ENCODE measurements around the gene SLC39A3.

Gene SLC39A3

DNA sequence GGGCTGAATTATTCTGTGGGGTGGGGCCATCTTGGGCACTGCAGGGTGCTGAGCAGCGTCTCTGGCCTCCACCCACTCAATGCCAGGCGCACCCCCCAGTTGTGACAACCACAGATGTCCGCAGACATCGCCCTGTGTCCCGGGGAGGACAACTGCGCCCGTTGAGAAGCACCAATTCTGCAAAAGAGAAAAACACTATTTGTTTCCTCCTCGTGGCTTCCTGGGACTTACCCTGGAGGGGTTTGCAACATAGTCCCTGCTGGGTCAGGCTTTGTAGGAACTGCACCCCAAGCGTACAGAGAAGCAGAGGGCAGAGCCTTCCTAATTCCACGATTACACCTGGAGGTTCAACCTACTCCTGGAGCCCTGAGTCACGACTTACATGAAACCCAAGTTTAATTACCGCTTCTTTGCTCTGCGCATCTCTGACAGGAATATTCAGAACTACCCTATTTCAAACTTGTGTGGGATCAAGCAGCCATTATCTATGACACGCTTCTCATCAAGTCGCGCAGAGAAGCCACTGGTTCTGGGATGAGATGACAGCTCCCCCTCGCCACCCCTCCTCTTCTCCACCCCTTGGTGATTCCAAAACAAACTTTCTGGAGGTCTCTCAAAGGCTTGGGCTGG, 11.1 kb upstream of the SLC39A3 start:
- no peak for DNase-seq (ENCODE audit: extremely low read depth in 1 of 2, low read depth in 1 of 2)

DNA sequence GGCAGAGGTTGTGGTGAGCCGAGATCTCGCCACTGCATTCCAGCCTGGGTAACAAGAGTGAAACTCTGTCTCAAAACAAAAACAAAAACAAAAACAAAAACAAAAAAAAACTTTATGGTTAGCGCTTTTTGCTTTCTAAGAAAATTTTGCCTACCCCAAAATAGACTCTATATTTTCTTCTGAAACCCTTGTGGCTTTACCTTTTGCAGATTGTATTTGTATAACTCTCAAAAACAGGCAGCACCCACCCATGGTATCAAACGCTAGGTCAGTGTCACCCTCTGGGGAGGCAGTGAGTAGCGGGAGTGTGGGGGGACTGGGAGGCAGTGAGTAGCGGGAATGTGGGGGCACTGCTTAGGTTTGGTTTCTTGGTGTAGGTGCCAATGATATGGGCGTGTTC, 7.5 kb upstream of the SLC39A3 start:
- no peak for DNase-seq (ENCODE audit: extremely low read depth in 1 of 2, low read depth in 1 of 2)

DNA sequence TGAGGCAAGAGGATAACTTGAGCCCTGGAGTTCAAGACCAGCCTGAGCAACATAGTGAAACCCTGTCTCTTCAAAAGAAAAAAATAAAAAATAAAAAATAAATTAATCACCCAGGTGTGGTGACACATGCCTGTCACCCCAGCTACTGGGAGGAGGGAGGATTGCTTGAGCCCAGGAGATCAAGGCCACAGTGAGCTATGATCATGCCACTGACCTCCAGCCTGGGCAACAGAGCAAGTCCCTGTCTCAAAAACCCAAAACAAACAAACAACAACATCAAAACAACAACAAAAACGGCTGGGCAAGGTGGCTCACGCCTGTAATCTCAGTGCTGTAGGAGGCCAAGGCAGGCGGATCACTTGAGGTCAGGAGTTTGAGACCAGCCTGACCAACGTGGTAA, 4.3 kb upstream of the SLC39A3 start:
- DNase-seq (ENCODE audit: extremely low read depth in 1 of 2, low read depth in 1 of 2): no peak

DNA sequence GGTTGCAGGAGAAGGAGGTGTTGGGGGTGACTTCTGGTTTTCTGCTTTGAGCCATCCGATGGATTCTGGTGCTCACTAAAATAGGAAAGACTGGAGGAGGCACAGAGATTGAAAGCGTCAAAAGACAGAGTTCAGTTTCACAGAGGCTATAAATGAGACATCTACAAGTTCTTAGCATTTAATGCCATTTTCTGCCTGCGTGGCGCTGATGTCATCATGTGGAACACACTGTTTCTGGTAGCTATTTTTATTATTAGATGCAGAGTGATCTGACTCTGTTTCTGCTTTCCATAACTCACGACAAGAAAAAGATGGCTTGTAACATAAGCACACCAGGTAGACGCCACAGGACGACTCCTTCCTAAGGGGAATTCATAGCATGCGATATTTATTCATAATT, 3.3 kb upstream of the SLC39A3 start:
- no peak for DNase-seq (ENCODE audit: extremely low read depth in 1 of 2, low read depth in 1 of 2)

DNA sequence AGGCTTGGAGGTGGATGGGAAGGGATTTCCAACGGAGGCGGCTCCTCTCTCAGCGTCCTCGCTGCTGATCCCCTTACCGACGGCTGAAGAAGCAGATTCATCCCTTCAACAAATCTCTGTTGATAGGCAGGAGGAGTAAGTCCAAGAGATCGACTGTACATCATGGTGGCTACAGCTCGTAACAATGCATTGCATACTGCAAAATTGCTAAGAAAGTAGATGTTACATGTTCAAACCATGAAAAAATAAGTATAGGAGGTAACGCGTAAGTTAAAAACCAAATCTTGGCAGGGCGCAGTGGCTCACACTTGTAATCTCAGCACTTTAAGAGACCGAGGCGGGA, 468 bp upstream of the SLC39A3 start:
- DNase-seq (ENCODE audit: extremely low read depth in 1 of 2, low read depth in 1 of 2): no peak

DNA sequence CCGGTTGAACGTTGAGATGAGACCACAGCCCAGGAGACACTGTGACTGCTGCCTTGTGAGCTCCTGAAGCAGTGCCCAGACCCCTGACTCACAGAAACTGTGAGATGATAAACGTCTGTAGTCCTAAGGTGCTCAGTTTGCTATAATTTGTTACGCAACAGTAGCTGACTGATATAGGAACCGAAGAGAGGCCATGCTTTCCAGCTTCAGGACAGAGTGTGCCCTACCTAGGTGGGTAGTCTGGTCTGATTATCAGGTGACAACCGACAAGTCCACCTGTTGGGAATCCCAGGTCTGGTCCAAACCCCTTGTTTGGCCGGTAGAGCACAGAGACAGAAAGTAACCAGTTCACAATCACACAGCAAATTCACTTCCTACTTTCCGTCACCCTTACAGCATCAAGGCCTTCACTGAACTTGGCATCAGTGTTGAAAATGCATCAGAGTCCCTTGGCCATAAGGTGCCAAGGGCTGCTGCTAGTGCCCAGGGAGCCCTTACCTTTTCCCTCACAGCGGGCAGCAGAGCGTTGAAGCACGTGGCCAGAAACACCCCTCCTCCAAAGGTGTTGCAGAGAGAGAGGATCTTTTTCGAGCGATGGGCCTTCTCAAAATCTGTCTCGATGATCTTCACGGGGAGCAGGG, 3.1 kb downstream of the SLC39A3 start:
- DNase-seq (ENCODE audit: extremely low read depth in 1 of 2, low read depth in 1 of 2): no peak

DNA sequence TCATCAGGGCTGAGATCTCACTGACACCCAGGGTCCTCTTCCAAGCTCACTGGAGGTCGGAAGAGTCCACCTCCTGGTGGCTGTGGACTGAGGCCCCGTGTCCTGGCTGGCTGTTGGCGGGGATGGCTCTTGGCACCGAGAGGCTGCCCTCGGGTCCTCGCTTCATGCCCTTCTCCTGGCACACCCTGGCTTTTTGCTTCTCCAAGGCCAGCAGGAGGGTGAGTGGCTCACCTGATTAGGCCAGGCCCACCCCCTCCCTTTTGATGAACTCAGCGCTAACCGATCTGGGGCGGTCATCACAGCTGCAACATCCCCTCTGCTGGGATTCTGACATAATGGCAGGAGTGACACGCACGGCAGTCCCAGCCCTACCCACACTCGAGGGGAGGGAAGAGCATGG, 4.4 kb downstream of the SLC39A3 start:
- DNase-seq (ENCODE audit: extremely low read depth in 1 of 2, low read depth in 1 of 2): no peak

DNA sequence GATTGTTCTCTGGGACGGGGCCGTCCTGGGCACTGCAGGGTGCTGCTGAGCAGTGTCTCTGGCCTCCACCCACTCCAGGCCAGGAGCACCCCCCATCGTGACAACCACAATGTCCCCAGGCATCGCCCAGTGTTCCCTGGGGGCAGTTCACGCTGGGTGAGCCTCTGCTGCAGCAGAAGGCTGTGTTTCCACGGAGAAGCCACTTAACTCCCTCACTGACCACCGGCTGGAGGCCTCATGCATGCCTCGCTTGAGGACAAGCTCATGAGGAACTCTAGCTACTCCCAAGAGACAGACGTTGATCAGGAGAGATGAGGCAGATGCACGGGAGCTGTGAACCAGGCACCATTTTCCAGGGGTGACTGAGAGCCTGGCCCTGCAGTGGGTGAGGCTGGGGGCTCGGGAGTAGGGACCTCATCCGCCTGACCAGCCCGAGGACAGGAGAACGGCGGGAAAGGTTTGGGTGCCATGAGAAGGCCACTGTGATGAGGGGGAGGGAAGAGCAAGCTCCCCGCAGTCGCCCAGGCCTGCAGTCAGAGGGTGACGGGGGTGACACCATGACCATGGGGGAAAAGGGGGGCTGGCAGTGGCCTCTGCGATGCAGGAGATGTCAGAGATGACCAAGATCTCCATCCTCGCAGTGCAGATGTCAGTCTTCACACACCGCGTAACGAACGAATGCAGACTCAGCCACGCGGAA, 5.1 kb downstream of the SLC39A3 start:
- no peak for DNase-seq (ENCODE audit: extremely low read depth in 1 of 2, low read depth in 1 of 2)

DNA sequence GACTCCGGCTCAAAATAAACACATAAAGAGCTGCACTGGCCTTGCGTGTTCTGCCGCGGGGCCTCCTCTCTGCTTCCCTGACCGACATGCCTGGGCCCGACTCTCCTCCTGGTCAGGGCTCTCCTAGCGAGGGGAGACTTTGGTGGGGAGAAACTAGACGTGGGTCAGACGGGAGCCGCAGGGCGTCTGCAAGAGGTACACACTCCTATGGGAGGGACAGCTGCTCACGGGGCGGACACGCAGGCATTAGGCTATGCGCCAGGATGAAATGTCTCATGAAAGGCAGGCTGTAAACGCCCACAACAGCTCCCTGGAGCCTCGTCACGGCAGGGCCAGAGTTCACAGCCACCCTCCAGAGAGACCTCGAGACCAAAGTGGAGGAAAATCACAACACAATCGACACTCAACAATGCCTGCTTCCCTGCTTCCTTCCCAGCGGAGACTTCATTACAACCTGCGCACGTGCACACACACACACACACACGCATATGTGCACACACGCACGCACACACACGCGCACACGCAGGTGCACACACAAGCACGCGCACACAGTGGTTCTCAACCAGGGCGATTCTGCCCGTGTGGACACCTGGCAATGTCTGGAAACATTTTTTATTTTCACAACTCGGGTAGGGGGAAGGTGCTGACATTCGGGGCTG, 5.8 kb downstream of the SLC39A3 start:
- no peak for DNase-seq (ENCODE audit: extremely low read depth in 1 of 2, low read depth in 1 of 2)

DNA sequence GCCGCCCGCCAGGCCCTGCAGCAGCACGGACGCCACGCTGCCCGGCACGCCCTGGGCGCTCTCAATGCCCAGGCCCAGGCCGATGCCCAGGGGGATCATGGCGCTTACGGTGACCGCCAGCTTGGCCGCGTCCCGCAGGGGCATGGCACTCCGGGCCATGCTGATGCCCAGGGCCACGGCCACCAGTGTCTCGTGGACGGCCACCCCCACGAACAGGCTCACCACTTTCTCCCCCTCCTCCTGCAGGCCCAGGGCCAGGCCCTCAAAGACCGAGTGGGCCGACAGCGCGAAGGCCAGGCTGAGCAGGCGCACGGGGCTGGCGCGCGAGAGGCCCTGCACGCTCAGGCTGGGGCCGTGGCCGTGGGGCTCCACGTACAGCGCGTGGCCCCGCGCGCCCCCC, 6.9 kb downstream of the SLC39A3 start:
- DNase-seq (ENCODE audit: extremely low read depth in 1 of 2, low read depth in 1 of 2): no peak

DNA sequence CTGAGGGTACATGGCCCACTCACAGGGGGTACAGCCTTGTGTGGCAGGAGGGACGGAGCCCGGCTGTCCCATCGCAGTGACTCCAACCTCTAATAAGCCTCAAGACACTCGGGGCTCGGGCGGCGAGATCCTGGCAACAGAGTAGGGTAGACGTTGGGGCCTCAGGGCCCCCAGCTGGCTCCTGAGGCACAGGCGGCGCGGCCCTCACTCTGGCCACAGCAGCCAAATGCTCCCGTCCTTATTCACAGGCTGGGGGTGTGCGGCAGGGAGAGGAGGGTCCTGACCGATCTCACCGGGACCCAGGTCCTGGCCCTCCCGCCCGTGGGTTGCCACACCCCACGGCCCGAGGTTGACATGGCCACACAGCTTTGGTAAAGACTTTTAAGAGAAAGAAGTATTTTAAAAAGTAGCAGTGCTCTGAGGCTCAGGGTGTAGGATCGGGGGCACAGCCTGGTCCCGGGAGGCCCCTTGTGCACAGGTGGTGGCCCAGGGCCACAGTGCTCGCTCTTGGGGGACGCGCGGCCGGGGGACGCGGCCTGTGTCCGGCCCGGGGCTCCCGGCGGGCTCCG, 7.6 kb downstream of the SLC39A3 start:
- no peak for DNase-seq (ENCODE audit: extremely low read depth in 1 of 2, low read depth in 1 of 2)

DNA sequence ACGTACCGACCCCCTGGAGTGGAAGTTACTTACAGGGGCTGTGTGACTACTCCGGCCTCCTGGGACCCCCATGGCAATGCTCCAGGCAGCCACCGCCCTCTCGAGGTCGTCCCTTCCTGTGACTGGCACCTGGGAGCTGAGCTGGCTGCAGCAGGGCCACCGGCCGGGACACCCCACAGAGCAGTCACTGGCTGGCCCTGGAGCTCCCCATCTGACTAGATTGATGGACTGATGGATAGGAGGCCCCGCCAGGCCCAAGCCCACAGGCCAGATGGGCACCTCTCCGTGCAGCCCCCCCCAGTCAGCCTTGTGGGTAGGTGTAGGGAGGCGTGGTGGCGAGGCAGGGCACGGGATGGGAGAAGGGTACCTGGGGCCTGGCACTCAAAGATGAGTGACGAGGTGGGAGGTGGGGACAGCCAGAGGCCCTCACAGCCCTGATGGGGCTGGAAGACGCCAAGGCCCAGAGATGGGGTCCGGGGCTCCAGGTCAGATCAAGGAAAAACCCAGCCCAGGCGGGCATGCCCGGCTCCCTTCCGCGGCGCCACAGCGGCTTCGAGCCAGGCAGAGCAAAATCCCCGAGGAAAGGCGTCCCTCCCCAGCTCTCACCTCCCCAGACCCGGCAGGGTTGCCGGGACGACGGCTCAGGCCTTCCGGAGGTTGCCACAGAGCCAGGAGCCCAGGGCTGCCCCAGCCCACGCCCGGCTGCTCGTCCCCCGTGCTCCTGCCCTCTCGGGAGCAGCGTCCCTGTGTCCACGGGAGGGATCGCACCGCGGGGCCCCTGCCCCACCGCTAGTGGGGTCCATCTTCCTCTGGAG, 8.4 kb downstream of the SLC39A3 start:
- DNase-seq (ENCODE audit: extremely low read depth in 1 of 2, low read depth in 1 of 2): no peak

DNA sequence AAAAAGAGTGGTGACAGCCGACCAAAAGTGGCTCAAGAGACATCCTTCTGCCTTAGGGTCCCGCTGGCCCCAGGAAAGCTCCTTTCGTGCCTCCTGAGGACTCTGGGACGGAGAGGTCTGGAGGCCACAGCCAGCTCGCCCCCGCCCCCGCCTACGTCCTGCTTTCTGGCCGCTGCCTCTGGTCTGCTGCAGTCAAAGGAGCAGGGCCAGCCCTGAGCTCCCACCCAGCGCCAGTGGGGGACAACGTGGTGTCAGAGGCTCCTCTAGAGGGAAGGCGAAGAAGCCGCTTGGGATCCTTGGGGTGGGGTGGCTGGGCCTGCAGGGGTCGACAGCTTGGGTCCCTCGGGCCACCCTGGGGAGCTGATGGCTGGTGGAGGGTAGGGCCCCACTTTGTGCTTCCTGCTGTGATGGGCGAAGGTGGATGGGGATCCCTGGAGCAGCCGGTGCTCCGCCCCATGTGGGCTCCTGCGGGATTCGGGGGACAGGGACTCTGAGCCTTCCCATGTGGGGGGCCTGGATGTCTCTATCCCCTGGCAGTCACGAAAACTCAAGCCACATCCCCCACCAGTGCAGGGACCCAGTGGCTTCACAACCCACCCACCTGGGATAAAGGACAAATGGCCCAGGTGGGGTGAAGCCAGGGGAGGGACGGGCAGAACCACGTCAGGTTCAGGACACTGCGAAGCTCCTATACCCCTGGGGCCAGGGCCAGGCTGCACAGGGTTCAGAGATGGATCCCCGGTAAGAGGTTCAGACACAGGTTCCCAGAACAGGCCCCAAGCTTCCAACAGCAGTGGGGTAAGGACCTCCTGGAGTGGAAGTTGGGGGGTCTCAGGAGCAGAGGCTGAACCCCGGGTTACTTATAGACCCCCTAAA, 9.6 kb downstream of the SLC39A3 start:
- no peak for DNase-seq (ENCODE audit: extremely low read depth in 1 of 2, low read depth in 1 of 2)

DNA sequence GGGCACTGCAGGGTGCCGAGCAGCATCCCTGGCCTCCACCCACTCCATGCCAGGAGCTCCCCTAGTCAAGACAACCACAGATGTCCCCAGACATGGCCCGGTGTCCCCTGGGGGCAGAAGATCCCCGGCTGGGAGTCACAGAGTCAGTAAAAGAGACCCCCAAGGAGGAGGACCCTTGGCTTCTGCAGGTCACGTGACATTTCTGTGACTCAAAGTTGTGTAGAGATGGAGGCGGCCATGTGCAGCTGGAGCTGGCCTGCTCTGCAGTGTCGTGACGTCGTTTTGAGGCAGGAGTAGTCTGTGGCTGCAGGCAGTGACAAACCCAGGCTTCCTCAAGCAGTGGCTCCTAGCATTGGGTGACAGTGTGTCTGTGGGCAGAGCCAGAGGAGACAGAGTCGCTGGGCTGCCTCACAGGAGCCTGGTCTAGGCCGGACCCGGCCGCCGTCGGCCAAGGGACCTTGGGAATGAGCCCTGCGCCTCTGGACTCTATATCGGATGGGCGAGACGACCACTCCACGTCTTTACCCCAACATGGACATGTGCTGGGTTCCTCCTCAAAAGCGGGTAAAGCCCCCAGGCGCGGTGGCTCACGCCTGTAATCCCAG, 10.9 kb downstream of the SLC39A3 start:
- no peak for DNase-seq (ENCODE audit: extremely low read depth in 1 of 2, low read depth in 1 of 2)

DNA sequence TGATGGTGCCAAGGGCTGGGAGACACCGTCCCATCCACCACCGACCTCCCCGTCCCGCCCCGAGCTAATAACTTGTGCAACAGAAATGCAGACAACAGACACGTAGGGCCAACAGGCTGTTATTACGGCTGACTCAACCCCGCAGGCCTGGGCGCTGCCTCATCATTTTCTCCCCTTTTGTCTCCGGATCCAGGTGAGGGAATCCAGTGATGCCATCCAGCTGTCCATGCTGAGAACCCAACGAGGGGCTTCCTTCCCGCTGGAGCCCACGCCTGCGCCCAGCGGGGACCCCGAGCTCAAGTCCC, 12.2 kb downstream of the SLC39A3 start:
- DNase-seq (ENCODE audit: extremely low read depth in 1 of 2, low read depth in 1 of 2): no peak

DNA sequence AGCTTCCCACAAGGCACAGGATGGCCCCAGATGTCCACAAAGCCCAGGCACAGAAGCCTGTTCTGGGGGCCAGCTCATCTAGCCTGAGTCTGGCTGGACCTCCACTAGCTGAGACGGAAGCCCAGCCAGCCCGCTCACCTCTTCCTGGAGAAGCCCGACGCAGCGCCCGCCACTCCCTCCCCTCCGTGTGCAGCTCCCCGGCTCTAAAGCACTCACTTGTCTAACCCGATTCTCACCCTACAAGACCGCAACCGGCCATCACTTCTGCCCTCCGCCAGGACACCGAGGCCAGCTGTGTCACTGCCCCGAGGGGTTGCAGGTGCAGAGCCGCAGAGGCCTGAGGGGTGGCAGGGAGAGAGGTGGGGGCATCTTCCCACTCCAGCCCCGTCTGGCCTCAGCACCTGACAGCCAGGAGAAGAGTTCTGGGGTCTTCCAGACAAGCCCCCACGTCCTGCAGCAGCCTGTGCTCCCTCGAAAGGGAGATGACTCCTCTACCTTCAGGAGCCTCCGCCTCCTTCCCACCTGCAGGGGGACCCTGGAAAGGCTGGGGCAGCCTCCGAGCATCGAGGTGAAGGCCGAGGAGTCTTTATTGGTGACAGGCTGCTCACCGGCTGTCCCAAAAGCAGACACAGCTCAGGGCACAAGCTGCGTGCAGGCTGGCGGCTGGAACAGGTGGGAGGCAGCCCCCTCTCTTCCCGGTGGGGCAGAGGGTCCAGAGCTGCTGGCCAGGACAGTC, 12.7 kb downstream of the SLC39A3 start:
- DNase-seq (ENCODE audit: extremely low read depth in 1 of 2, low read depth in 1 of 2): no peak

DNA sequence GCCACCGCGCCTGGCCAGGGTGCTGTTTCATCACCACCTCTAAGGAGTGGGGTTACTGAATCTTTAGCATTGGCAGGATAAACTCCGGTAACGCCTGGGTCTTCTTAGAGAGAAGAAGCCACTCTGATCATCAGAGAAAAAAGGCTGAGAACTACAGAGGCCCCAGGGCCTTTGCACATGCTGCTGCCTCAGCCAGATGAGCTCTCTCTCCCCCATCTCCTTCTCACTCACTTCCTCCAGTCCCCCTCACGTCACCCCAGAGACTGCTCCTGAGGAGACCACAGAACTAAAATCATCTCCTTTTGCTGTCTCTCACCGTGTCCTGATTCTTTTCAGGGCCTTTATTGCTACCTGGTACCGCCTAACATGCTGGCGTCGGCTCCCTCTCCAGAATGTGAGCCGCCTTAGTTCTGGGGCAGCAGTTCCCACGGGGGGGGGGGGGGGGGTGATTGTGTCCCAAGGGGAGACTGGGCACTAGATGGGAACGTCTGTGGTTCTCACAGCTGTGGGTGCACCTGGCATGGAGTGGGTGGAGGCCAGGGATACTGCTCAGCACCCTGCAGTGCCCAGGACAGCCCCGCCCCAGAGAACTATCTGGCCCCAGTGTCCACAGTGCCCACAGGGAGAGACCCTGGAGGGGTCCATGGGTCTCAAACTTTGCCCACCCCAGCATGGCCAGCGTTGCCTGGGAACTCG, 13.5 kb downstream of the SLC39A3 start:
- DNase-seq (ENCODE audit: extremely low read depth in 1 of 2, low read depth in 1 of 2): no peak

DNA sequence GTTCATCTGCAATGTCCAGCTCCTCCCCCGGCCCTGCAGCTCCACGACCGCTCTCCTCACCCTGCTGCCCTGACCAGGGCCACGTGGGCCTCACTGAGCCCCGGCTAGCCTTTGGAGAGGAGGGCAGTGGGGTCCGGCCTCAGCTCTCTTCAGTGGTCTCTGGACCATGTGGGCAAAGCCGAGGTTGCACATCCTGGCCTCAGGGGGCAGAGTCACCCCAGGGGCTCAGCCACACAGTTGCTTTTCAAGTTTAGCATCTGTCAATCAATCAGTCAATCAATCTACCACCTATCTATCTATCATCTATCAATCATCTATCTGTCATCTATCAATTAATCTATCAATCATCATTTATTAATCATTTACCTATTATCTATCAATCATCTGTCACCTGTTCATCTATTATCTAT, 15.7 kb downstream of the SLC39A3 start:
- no peak for DNase-seq (ENCODE audit: extremely low read depth in 1 of 2, low read depth in 1 of 2)

All from activated CD8-positive, alpha-beta memory T cell treated with anti-CD3 and anti-CD28 coated beads for 1 hour (primary cell).